B cell (primary cell): ENCODE measurements around the gene SEL1L.

Experiments
- CTCF ChIP-seq: fragments of 200-600 bp; IDR thresholded peaks from one replicate; pipeline ENCODE4 v1.8.0; 2022; ENCODE audit warnings: antibody characterized with exemption, mild to moderate bottlenecking
- EZH2 ChIP-seq: IDR thresholded peaks from 2 replicates; pipeline ENCODE4 v1.6.1; 2012; ENCODE audit warnings: borderline replicate concordance, low read depth, mild to moderate bottlenecking, moderate library complexity, low read length; ENCODE audit not compliant: insufficient read depth, poor library complexity, severe bottlenecking

- TF ChIP-seq EZH2 (no peak), CTCF (no peak)
These were observed 10.6 kb downstream of the SEL1L start for GRCh38 chr14:81523016-81523415.
